ENCODE measurements around the gene RAB20. TPM values are rescaled to one million over a fixed set of nuclear protein-coding genes. Genes with fewer than 3 reads are reported as not detected.

Gene RAB20
- total RNA-seq, 1 experiment from 2014 or later = 7.9 TPM

- ChIA-PET CTCF (no interaction called here), POLR2A (no interaction called here)
- intact Hi-C loops (cut with micrococcal nuclease; ENCODE audit: unreplicated experiment) (no loop called here), in situ Hi-C loops (cut with HindIII; ENCODE audit: low pct_unique_long_range_greater_than_20kb, low sequenced_read_pairs) (no loop called here)
- Histone ChIP-seq H3K27ac (ENCODE audit: low read length) (no peak overlapping the region), H3K9me3 (ENCODE audit: control insufficient read depth, insufficient read depth, low read depth, low read length) (no peaks in the 10 kb centered on the region), H3K27me3 (ENCODE audit: control insufficient read depth, insufficient read depth, low read length) (no peaks in the 10 kb centered on the region), H3K4me3 (ENCODE audit: low read depth in 2 of 2, low read length in 2 of 2) (no peak overlapping the region), H3K36me3 (ENCODE audit: control insufficient read depth, insufficient read depth, low read length) (no peaks in the 10 kb centered on the region), H3K4me1 (ENCODE audit: control insufficient read depth, insufficient read depth, low read length) (no peaks in the 10 kb centered on the region)
- BruUV-seq (replicated peaks) = no TSS peak
- TF ChIP-seq REST (IDR thresholded peaks at IDR 0.05; ENCODE audit: insufficient read depth in 1 of 2, low read depth in 2 of 2, low read length in 1 of 2) = no peak
- TF ChIP-seq CTCF (IDR thresholded peaks at IDR 0.05) = no peak
- TF ChIP-seq POLR2AphosphoS5 (IDR thresholded peaks at IDR 0.05; ENCODE audit: low read depth, low read length) = no peak
- no peak for TF ChIP-seq SIN3A (IDR thresholded peaks at IDR 0.05; ENCODE audit: borderline replicate concordance, insufficient read depth, low read depth, low read length)
- TF ChIP-seq TCF7L2 (IDR thresholded peaks at IDR 0.05; ENCODE audit: low read depth, low read length) = no peak
- ATAC-seq (no peak), DNase-seq (ENCODE audit: low read depth, low spot score) (no peak)
These were observed 43.0 kb downstream of the RAB20 start for GRCh38 chr13:110518571-110518970.

- ATAC-seq = no peak
- TF ChIP-seq TCF7L2 (IDR thresholded peaks at IDR 0.05; ENCODE audit: low read depth, low read length) (no peak), POLR2AphosphoS5 (IDR thresholded peaks at IDR 0.05; ENCODE audit: low read depth, low read length) (no peak), CTCF (IDR thresholded peaks at IDR 0.05) (no peak)
- ChIA-PET CTCF (no interaction called here), POLR2A (no interaction called here)
- Histone ChIP-seq H3K27ac (ENCODE audit: low read length) (no peak overlapping the region), H3K4me1 (ENCODE audit: control insufficient read depth, insufficient read depth, low read length) (no peaks in the 10 kb centered on the region), H3K9me3 (ENCODE audit: control insufficient read depth, insufficient read depth, low read depth, low read length) (no peaks in the 10 kb centered on the region), H3K4me3 (ENCODE audit: low read depth in 2 of 2, low read length in 2 of 2) (no peak overlapping the region), H3K36me3 (ENCODE audit: control insufficient read depth, insufficient read depth, low read length) (no peaks in the 10 kb centered on the region), H3K27me3 (ENCODE audit: control insufficient read depth, insufficient read depth, low read length) (no peaks in the 10 kb centered on the region)
- in situ Hi-C loops (cut with HindIII; ENCODE audit: low pct_unique_long_range_greater_than_20kb, low sequenced_read_pairs) = no loop called here
- intact Hi-C loops (cut with micrococcal nuclease; ENCODE audit: unreplicated experiment) = no loop called here
- DNase-seq (ENCODE audit: low read depth, low spot score) = no peak
- no TSS peak for BruUV-seq (replicated peaks)
These were observed 43.3 kb downstream of the RAB20 start for GRCh38 chr13:110518226-110518525.
